Kidney (tissue), 14 donors: Measurements from ENCODE around the gene RREB1. TPM values are rescaled to one million over a fixed set of nuclear protein-coding genes. Genes with fewer than 3 reads are reported as not detected.
"Not testable (repeated sequence)": the region's sequence is repeated elsewhere in the genome, so short reads cannot be mapped to it uniquely, and the experiment has no call there.

ENCODE experiments used
- DNase-seq, 5 donors: peaks; one replicate each; pipeline ENCODE4 v3.0.0-alpha.2; 2013 to 2020
- FAIRE-seq: peaks from 2 replicates; lab custom pipeline; 2012; peaks lifted over from hg19 to GRCh38; lab: Jason Lieb, UNC
- H3K27ac ChIP-seq, 2 donors: one replicate each; pipeline ENCODE4 v1.7.0; 2013; ENCODE audit warnings: low read depth in 2 of 2, low read length in 2 of 2, inconsistent platforms in 1 of 2
- H3K27me3 ChIP-seq: one replicate; pipeline ENCODE4 v1.7.1; 2013; ENCODE audit warnings: low read length, inconsistent platforms; ENCODE audit not compliant: control insufficient read depth, insufficient read depth
- H3K36me3 ChIP-seq, 3 donors: one replicate each; pipeline versions ENCODE4 v1.7.0 to v1.7.1; 2013; ENCODE audit warnings: low read length in 3 of 3, control low read depth in 1 of 3, inconsistent platforms in 1 of 3; ENCODE audit not compliant: insufficient read depth in 3 of 3, control insufficient read depth in 2 of 3
- H3K4me1 ChIP-seq, 3 donors: one replicate each; pipeline versions ENCODE4 v1.7.0 to v1.7.1; 2013; ENCODE audit warnings: low read length in 3 of 3, inconsistent platforms in 1 of 3, low read depth in 1 of 3; ENCODE audit not compliant: control insufficient read depth in 2 of 3, insufficient read depth in 2 of 3
- H3K4me3 ChIP-seq, 3 donors: one replicate each; pipeline versions ENCODE4 v1.7.0 to v1.8.1; 2013; ENCODE audit warnings: low read length in 3 of 3, control low read depth in 1 of 3, inconsistent platforms in 1 of 3
- H3K9ac ChIP-seq, 3 donors: one replicate each; pipeline versions ENCODE4 v1.7.0 to v1.7.1; 2013; ENCODE audit warnings: low read length in 3 of 3, control low read depth in 1 of 3, inconsistent platforms in 1 of 3
- H3K9me3 ChIP-seq, 3 donors: one replicate each; pipeline versions ENCODE4 v1.7.0 to v1.7.1; 2013; ENCODE audit warnings: low read length in 3 of 3, control low read depth in 1 of 3, inconsistent platforms in 1 of 3; ENCODE audit not compliant: control insufficient read depth in 2 of 3, insufficient read depth in 1 of 3
- CTCF ChIP-seq: IDR thresholded peaks from 3 replicates; pipeline ENCODE4 v1.5.1; 2012; ENCODE audit warnings: mild to moderate bottlenecking, moderate library complexity, borderline replicate concordance; ENCODE audit not compliant: insufficient read depth; ENCODE audit errors: extremely low read depth
- intact Hi-C: fragments of 100-400 bp; cut with DNase I; formaldehyde crosslinking; loops from one replicate; pipeline ENCODE4 v1.11.1; 2022
- polyA plus RNA-seq: library from polyadenylated mRNA; stranded (reverse); fragments of 350-450 nt; fragmentation: Illumina TruSeq; extraction: RNeasy Lipid Tissue Mini Kit (QIAGEN cat#74804); gene quantifications from one replicate; pipeline ENCODE4 v1.2.3, GENCODE V29; 2014; ENCODE audit warnings: low read depth, low replicate concordance; ENCODE audit not compliant: insufficient read depth
- total RNA-seq: library from RNA; stranded (reverse); fragmentation: NEBNext Ultra II Directional; extraction: Animal tissue kit (Norgen Biotek cat#: 25700); gene quantifications from one replicate; pipeline ENCODE4 v1.2.1, GENCODE V29; 2021
- donor health status: control.
- donor health status: control.
- donor health status: control.
- donor health status: control.
- donor health status: control.
- donor health status: DM: yes; HTN: yes; CAD: no.
- donor health status: Normal renal cell carcinoma (clear cell type).

Gene RREB1
- total and polyA plus RNA-seq, 2 donors from 2014 or later: 5.9 to 56.5 TPM

GRCh38 chr6:7262746-7263518 lies 155.2 kb downstream of the RREB1 start:
- no peak for FAIRE-seq
- H3K9me3 ChIP-seq: no peaks in the 10 kb centered on the region
- H3K4me1 ChIP-seq: peaks cover 0 to 19% (median 14%) of the 10 kb centered on the region in 3 donors
- TF ChIP-seq CTCF: no peak
- no peak overlapping the region for H3K4me3 ChIP-seq
- H3K27ac ChIP-seq: no peak overlapping the region
- intact Hi-C loops: no loop called here
- no peaks in the 10 kb centered on the region for H3K36me3 ChIP-seq
- no peak overlapping the region for H3K9ac ChIP-seq
- peak in 2 of 5 donors; percentile 27 to 33 for DNase-seq
- no peaks in the 10 kb centered on the region for H3K27me3 ChIP-seq

GRCh38 chr6:7263519-7263805 lies 155.7 kb downstream of the RREB1 start:
- H3K4me3 ChIP-seq, H3K36me3 ChIP-seq, H3K9ac ChIP-seq, H3K27ac ChIP-seq, intact Hi-C loops, H3K27me3 ChIP-seq, H3K9me3 ChIP-seq, FAIRE-seq: not testable (repeated sequence)
- peak in 2 of 5 donors; percentile 16 to 22 for DNase-seq
- peaks cover 0 to 16% (median 14%) of the 10 kb centered on the region in 3 donors for H3K4me1 ChIP-seq

GRCh38 chr6:7264041-7264440 lies 156.3 kb downstream of the RREB1 start:
- FAIRE-seq (no peak), DNase-seq (peak in 2 of 5 donors; percentile 28 to 70)
- intact Hi-C loops: no loop called here

More at GRCh38 chr6:7264041-7264440, 156.3 kb downstream of the RREB1 start:
- Histone ChIP-seq H3K27me3 (no peaks in the 10 kb centered on the region), H3K27ac (no peak overlapping the region), H3K4me3 (no peak overlapping the region), H3K4me1 (peaks cover 0 to 14% (median 14%) of the 10 kb centered on the region in 3 donors), H3K9me3 (no peaks in the 10 kb centered on the region), H3K9ac (no peak overlapping the region), H3K36me3 (no peaks in the 10 kb centered on the region)
- no peak for TF ChIP-seq CTCF
